GM21367 (cell line): ENCODE data around the gene RHBG.
"Not testable (repeated sequence)": the region's sequence is repeated elsewhere in the genome, so short reads cannot be mapped to it uniquely, and the experiment has no call there.

Experiments
- ATAC-seq: cut with Tn5 transposase; IDR thresholded peaks from one replicate; pipeline ENCODE4 v1.9.1; 2021; ENCODE audit not compliant: unreplicated experiment

RHBG gene, protein sequence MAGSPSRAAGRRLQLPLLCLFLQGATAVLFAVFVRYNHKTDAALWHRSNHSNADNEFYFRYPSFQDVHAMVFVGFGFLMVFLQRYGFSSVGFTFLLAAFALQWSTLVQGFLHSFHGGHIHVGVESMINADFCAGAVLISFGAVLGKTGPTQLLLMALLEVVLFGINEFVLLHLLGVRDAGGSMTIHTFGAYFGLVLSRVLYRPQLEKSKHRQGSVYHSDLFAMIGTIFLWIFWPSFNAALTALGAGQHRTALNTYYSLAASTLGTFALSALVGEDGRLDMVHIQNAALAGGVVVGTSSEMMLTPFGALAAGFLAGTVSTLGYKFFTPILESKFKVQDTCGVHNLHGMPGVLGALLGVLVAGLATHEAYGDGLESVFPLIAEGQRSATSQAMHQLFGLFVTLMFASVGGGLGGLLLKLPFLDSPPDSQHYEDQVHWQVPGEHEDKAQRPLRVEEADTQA

DNA sequence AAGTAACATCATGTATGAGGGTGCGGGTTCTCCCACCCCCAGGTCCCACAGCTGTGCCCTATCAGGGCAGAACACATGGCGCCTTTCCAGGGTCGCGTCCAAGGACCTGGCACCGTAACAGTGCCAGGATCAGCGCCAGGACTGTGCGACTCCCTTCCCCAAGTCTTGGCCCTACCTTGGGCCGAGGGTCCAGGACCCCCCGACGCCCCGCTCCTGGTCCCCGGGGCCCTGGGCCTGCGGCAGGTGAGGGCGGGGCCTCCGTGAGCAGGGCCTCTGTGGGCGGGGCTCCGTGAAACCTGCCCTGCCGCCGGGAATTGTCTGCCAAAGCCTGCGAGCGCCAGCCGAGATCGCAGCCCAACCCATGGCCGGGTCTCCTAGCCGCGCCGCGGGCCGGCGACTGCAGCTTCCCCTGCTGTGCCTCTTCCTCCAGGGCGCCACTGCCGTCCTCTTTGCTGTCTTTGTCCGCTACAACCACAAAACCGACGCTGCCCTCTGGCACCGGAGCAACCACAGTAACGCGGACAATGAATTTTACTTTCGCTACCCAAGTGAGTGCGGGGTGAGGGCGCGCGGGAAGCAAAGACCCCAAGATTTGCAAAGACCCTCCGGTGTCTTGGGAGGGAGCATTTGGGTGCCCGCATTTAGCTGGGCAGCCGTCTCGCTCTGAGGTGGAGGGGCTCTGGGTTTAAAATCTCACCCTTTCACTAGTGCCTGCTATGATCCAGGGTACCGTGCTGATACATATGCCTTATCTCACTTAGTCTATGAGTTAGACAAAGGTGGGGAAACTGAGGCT, at the start of gene RHBG:
TSS of gene RHBG (plus strand) at position 323 of the 796 bp plus-strand sequence. CDS start at position 362, 39 bp downstream.
- ATAC-seq: no peak

DNA sequence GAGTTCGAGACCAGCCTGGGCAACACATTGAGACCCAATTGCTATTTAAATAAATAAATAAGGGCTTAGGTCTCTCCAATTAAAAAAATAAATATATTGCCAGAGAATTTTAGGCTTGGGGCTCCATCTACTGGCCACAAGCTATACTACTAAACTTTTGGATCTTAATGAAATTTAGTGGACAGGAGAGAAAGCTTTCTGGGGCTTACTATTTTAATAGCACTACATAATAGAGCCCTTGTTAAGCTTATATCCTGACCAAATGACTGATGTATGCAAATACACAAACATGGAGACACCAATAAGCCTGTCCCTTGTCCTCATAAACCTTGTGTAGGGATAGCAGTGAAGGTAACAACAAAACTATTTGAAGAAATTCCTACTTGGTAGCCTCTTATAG, 49.3 kb upstream of the RHBG start:
- ATAC-seq: no peak

DNA sequence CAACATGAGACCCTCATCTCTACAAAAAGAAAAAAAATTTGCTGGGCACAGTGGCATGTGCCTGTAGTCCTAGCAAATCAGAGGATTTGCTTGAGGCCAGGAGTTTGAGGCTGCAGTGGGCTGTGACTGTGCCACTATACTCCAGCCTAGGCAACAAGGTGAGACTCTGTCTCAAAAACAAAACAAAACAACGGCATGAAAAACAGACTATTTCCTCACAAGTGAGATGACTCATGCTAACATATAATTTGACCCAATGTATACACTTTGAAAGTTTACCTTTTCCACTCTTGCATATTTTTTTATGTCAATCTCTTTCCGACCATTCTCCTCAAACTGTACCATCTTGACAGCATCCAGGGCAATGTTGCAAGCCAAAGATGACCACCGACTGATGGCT, 48.5 kb upstream of the RHBG start:
- no peak for ATAC-seq

DNA sequence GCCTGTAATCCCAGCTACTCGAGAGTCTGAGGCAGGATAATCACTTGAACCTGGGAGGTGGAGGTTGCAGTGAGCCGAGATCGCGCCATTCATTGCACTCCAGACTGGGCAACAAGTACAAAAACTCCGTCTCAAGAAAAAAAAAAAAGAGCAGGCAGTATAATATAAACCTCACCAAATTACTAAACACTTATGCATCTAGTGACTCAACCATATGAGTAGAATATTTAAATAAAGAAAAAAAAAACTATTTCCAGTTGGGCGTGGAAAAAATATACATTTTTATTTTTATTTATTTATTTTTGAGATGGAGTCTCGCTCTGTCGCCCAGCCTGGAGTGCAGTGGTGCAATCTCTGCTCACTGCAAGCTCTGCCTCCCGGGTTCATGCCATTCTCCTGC, 45.8 kb upstream of the RHBG start:
- not testable (repeated sequence) for ATAC-seq

DNA sequence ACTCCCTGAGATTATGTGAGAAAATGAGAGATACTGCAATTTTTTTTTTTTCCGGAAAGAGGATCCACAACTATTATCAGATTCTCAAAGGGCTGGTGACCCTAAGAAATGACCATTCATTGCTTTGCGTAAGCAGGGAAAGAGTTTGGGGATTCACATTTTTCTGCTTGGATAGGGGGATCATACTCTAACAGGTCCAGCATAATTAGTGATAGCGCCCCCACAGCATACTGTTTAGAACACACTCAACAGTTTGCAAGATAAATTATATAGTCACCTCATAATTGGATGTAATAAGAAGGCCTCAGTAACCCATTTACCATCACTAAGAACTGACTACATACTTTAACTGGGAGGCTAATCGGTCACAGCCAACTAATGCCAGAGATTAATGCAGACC, 32.8 kb upstream of the RHBG start:
- ATAC-seq: no peak

DNA sequence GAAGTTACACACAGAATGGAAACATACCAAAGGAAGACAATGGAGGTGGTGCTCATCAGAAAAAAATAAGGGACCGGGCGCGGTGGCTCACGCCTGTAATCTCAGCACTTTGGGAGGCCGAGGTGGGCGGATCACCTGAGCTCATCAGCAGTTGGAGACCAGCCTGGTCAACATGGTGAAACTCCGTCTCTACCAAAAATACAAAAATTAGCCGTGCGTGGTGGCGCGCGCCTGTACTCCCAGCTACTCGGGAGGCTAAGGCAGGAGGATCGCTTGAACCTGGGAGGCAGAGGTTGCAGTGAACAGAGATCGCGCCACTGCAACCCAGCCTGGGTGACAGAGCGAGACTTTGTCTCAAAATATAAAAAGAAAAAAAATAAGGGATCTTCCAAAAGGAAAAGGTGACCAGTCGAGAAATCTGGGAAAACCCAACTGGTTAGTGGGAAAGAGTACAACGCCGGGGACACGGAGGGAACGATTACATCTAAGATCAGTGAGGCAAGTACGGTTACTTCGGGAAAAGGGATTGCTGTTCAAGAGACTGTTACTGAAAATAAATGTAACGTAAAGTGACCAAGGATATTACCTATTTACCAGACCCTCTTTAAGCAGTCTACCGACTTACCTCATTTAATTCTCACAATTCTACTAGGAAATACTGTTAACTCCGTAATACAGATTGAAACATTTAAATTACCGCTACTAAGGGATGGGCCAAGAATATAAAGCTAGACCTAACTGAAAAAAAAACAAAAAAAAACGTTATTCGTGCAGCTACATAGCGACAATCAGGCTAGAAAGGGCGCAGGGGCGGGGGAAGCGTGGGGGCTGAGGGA, 31.7 kb upstream of the RHBG start:
- no peak for ATAC-seq

DNA sequence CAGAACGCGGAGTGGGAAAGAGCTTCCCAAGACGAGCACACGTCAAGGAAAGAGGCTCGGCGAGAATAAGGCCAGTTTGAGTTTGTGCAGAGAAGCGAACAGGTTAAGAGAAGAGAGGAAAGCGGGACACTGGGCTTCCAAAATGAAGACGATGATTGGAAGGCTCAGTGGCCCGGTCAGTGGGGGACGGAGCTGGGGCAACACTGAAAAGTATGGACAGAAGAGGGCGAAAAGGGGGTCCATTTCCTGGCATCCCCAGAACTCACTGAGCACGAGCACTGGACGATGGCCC, 31.2 kb upstream of the RHBG start:
- ATAC-seq: no peak

DNA sequence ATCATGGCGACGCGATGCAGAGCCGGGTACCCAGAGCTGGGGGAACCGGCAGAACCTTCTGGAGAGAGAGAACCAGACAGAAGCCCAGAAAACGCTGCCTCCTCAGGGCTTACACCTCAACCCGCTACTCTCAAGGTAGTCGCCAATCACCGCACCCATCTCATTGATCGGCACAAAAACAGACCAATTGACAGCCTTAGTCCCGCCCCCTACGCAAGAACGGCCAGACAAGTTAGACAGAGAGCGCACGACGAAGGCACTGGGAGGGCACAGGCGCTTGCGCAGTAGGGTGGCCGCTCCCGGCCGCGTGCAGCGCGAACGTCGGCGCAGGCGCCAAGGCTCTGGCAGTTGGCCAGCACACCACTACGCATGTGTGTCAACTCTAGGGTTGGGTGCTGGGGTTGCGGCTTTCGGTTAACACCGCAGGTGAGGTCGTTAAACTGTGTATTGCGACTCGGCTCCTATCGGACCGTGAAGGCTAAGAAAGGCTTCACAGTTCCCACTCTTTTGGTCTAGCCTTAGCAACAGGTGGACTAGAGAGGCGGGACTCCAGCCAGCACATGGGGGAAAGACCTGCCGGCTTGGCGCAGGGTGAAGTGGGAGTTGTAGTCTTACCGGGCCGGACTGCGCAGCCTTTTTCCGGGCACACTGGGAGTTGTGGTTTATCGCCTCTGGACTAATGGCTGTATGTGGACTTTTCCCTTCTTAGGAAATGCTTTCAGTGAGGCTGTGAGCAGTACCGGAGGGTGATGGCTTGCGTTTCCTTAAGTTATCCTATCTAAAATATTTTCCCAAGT, 30.6 kb upstream of the RHBG start, which contains the start of the genes CCT3 and TSACC:
TSS of gene CCT3 (minus strand) at position 113 of the 797 bp plus-strand sequence. CDS start at position 5, 108 bp downstream.
TSS of gene TSACC (plus strand) at position 347 of the 797 bp plus-strand sequence. CDS start 1,232 bp downstream, outside the sequence.
- peak; percentile 90 for ATAC-seq

DNA sequence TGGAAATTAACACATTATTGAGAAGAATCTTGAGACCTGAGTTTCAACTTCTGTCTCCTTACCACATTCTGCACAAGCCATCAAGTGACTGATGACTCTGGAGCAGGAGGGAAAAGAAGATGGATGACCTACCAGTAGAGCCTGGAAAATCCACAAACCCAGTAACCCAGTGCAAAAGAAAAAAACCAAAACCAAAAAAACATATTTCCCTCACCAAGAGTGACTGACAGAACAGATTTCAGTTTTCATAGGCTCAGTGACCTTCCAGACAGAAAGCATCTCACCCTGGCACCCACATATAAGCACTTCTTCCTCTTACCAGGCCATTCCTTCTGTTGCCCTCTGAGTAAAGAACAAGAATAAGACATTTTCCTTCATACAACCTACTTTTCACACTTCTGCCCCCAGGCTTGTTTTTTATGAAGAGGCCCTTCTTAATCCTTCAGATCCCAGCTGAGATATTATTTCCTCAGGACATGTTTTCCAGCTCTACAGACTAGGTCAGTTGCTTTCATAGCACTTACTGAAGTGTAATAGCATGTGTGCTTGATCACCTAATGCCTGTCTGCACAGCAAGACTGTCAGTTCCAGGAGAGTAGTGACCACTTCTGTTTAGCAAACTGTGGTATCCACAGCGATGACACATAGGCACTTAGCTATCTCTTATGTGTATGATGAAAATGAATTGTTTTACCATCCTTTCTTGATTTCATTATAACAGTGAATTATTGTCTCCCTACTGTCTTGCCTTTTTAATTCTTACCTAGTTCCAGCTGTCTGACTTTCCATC, 26.6 kb upstream of the RHBG start:
- no peak for ATAC-seq

DNA sequence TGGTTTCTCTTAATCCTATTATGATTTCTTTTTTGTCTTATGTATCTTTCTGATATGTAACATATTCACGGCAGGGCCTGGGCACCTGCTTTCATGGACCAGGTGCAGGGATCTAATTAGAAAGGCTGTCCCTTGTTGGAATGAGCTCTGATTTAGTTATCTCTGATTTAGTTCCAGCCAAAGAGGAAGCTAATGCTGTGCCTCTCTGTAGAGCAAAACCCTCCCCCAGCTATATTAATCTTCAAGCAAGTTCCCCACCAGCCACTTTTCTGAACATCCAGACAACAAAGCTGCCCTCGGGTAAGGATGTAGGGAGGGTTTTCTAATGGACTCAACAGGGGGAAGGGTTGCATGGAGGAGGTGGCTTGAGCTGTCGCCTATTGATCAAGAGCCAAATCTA, 24.6 kb upstream of the RHBG start:
- no peak for ATAC-seq

DNA sequence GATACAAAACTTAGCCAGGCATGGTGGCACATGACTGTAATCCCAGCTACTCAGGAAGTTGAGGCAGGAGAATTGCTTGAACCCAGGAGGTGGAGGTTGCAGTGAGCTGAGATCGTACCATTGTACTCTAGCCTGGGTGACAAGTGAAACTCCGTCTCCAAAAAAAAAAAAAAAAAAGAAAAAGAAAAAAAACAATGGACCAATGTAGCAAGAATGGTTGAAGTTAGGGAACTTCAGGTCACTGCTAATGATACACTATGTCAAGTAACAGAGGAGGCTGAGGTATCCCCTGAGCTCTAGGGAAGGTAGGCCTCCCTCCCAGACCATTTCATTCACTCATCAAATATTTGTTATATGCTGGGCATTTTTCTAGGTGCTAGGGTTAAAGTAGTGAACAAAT, 23.0 kb upstream of the RHBG start:
- ATAC-seq: not testable (repeated sequence)

DNA sequence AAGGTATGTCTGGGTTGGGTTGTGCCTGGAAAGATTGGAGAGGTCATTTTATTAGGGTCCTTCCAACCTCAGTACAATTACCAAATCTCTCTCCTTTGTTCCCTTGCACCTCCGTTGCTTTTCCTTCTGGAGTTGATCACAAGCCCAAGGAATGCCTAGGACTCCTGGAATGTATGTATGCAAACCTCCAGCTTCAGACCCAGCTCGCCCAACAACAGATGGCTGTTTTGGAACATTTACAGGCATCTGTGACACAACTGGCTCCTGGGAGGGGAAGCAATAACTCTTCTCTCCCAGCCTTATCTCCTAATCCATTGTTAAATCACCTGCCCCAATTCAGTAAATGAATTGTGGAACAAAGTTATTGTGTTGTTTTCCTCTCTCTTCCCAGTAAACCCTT, 22.4 kb upstream of the RHBG start:
- no peak for ATAC-seq

DNA sequence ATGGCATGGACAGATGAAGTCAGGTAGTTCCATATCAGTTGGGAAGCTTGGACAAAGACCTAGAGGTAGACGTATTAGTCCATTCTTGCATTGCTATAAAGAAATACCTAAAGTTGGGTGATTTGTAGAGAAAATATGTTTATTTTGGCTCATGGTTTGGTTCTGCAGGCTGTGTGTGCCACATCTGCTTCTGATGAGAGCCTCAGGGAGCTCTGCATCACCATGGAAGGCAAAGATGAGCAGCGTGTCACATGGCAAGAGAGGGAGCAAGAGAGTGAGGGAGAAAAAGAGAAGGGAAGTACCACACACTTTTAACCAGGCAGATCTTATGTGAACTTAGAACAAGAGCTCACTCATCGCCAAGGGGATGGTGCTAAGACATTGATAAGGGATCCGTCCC, 21.7 kb upstream of the RHBG start:
- no peak for ATAC-seq

DNA sequence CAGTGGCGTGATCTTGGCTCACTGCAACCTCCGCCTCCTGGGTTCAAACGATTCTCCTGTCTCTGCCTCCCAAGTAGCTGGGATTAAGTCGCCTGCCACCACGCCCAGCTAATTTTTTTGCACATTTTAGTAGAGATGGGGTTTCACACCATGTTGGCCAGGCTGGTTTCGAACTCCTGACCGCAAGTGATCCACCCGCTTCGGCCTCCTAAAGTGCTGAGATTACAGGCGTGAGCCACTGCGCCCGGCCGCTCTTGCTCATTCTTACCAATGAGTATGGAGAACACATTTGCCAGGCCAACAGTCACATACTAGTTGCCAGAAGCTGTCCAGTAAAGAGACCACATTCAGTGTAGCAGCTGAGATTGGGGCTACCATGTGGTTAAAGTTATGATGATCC, 16.5 kb upstream of the RHBG start:
- ATAC-seq: not testable (repeated sequence)

DNA sequence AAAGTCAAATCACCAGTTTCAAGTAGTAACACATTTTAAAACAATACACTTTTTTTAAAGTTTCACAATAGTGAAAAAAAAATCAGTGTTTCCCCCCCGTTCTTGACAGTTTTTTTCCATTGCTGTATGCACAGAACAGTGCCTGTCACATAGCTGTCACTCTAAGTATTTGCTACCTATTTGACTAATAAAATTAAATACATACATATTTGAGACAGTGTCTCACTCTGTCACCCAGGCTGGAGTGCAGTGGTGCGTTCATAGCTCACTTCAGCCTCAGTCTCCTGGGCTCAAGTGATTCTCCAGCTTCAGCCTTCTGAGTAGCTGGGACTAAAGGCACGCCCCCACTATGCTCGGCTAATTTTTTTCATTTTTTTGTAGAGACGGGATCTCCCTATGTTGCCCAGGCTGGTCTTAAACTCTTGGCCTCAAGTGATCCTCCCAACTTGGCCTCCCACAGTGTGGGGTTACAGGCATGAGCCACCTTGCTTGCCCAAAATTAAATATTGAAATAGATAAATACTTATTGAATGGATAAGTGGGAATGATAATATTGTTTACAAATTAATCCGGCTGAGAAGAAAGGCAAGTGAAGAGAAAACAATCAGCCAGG, 12.6 kb upstream of the RHBG start:
- ATAC-seq: no peak

DNA sequence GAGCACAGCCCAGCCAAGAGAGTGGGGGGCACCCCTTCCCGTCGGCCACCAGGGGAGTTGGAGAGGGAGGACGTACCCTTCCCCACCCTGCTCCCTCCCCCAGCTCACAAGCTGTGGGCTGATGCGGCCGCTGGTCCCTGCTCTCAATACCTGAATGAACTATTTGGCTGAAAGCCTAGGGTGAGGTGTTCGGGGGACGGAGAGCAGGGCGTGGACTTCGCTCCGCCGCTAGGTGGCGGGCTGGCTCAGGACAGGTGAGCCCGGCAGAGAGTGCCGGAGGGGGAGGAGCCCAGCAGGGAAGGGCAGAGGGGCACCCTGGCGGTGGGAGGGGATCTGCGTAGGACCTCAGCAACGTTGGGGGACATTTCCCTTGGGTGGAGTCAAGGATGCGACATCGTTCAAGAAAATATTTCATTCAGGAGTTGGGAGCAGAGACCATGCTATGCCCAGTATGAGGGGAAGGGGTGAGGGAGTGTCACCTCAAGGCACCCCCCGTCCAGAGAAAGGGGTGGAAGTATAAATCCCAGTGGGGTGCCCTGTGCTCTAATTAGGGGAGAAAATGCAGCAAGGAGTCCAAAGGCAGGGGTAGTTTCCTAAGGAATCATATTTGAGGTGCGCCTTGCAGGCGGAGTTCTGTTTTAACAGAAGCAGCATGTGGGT, 12.0 kb upstream of the RHBG start:
- no peak for ATAC-seq

DNA sequence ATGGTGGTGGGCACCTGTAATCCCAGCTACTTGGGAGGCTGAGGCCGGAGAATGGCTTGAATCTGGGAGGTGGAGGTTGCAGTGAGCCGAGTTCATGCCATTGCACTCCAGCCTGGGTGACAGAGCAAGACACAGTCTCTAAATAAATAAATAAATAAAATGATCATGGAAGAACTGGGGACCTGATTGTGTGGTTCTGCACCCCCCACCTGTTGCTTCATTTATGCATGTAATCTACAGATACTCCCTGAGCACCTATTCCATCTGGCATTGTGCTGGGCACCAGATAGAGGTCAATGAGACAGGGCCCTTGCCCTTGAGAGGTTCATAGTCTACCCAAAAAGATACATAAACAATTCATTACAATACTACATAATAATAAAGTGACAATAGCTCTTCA, 11.0 kb upstream of the RHBG start:
- ATAC-seq: no peak

DNA sequence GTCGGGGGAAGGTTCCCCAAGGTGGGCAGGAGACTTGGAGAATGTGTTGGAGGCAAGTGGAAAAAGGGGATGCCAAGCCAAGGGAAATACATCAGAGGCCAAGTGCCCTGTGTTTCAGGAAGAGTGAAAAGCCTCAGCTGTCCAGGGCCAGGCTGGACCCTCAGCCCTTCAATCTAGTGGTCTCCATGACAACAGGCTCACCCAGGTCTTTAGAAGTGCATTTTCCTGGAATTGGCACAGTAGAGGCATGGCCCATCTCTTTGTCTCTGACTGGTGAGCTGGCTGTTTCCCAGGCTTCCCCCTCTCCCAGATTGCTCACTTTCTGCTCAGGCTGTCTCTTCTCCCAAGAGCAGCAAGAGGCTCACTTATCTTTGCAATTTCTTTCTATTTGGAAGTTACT, 10.4 kb upstream of the RHBG start:
- ATAC-seq: no peak

DNA sequence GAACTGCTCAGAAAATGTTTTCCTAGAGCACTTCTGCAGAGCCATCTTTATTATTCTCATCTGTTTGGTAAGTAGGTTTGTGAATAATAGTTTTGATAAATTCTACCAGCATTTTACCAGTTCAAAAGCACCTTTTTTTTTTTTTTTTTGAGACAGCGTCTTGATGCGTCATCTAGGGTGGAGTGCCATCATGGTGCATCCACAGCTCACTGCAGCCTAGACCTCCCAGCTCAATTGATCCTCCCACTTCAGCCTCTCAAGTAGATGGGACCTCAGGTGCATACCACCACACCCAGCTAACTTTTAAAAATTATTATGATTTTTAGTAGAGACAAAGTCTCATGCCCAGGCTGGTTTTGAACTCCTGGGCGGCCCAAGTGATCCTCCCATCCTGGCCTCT, 9.8 kb upstream of the RHBG start:
- ATAC-seq: no peak
